ENCODE measurements around the gene AHDC1. TPM values are rescaled to one million over a fixed set of nuclear protein-coding genes. Genes with fewer than 3 reads are reported as not detected.
A peak's percentile ranks its signal among the peaks of the same experiment; 100 is the strongest.

Gene AHDC1
- total and polyA plus RNA-seq, 9 of the 15 experiments (the other 6 are each of a cell fraction or from before 2014, with no cell fraction given): 0.21 to 36.4 (median 4.7) TPM

- TF ChIP-seq CCAR2 (IDR thresholded peaks at IDR 0.05; ENCODE audit: low read depth, low read length) (no peak), ZNF780A (CRISPR knock-in tag; IDR thresholded peaks at IDR 0.05) (no peak), GTF3C2 (IDR thresholded peaks at IDR 0.05; ENCODE audit: borderline replicate concordance, extremely low read depth, insufficient read length) (no peak), FOXO4 (CRISPR knock-in tag; IDR thresholded peaks at IDR 0.05) (no peak), ZNF133 (CRISPR knock-in tag; IDR thresholded peaks at IDR 0.05) (no peak), BCLAF1 (IDR thresholded peaks at IDR 0.05; ENCODE audit: borderline replicate concordance in 1 of 2, control insufficient read depth in 1 of 2, low read depth in 2 of 2, low read length in 1 of 2) (peak in 1 of 2 experiments; percentile 100; a peak in 2 of 4 replicates), ASH1L (IDR thresholded peaks at IDR 0.05; ENCODE audit: borderline replicate concordance, low read depth, partially characterized antibody) (peak; percentile 97), RAD21 (CRISPR knock-in tag; conservative IDR thresholded peaks at IDR 0.05 in 1 of 2, IDR thresholded peaks at IDR 0.05 in 1 of 2) (0 out of 4 replicates have a peak, but pooled peaks of 1 of the 2 experiments have one; percentile 13), TRIM24 (IDR thresholded peaks at IDR 0.05) (peak in 1 of 2 experiments; percentile 70; a peak in 1 of 4 replicates), CGGBP1 (CRISPR knock-in tag; IDR thresholded peaks at IDR 0.05) (no peak), TBL1XR1 (IDR thresholded peaks at IDR 0.05; ENCODE audit: low read length in 2 of 2) (peak in 1 of 2 experiments; percentile 13; a peak in 1 of 4 replicates), HMG20A (CRISPR knock-in tag; conservative IDR thresholded peaks at IDR 0.05) (no peak), PREB (CRISPR knock-in tag; IDR thresholded peaks at IDR 0.05) (no peak), GTF2A2 (tag; IDR thresholded peaks at IDR 0.05) (peak; percentile 76; the same call in 1 of the 2 replicates), STAT5A (IDR thresholded peaks at IDR 0.05; ENCODE audit: borderline replicate concordance, low read length) (no peak), NR2C2 (CRISPR knock-in tag; IDR thresholded peaks at IDR 0.05) (peak; percentile 49; the same call in 1 of the 2 replicates), NR2C2 (tag; IDR thresholded peaks at IDR 0.05) (peak; percentile 85)
Observed at GRCh38 chr1:27489973-27490741, 113.8 kb downstream of the AHDC1 start, which contains the start of gene WASF2 (continued).

Measured in K562 (cell line).